ENCODE results near the gene WSB2.
A peak's percentile ranks its signal among the peaks of the same experiment; 100 is the strongest.

Gene WSB2

DNA sequence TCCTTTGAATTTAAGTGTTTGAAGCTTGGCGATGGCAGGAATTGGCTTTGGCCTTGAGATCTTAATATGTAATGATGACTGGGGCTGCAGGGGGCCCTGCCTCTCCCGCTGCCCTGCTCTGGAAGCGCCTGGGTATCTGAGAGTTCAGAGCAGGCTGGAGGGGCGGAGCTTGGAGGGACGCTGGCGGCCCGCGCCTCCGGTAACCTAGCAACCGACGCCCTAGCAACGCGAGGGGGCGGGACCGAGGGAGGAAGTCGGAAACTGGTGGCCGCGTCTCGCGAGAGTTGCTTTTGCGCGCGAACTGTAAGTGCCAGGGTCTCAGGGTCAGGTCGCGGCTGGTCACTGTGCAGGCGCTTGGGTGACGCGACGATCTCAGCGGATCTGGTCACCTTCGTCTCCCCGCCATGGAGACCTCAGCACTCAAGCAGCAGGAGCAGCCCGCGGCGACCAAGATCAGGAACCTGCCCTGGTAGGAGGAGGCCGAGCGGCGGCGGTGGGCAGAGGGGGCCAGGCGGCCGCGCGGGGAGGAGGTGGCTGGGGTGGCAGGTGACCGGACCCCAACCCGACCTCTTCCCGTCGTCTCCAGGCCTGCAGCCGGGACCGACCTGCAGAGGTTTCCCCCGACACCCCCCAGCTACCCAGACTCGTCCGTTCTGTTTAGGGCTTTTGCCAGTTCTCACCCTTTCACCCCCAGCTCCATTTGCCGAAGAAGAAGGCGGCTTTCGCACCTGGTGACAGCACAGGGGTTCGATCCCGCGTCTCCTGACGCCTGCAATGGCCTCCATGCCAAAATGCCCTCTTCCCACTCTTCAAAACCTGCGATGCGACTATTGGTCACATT, 44.3 kb downstream of the WSB2 start, which contains the start of gene RFC5:
Gene RFC5 (plus strand): TSS at position 280 of the 841 bp plus-strand sequence. CDS start 125 bp downstream, at position 405.
- Histone ChIP-seq H3K4me2 (peak within 1 kb of the TSS; percentile 68), H3K4me3 (IDR thresholded peaks at IDR 0.05; ENCODE audit: insufficient read depth, low read depth, low read length) (no peak within 1 kb of the TSS), H3K4me1 (ENCODE audit: low read depth, poor library complexity, severe bottlenecking) (peaks cover 17% of the 10 kb centered on the region), H3K79me2 (ENCODE audit: insufficient read depth, low read depth) (peaks cover 15% of the 10 kb centered on the region), H2AFZ (ENCODE audit: low read depth) (peak within 1 kb of the TSS; percentile 49; the same call in 1 of the 2 replicates), H3K27me3 (ENCODE audit: insufficient read depth, low read depth) (no peaks in the 10 kb centered on the region), H4K20me1 (ENCODE audit: insufficient read depth) (no peaks in the 10 kb centered on the region), H3K36me3 (ENCODE audit: insufficient read depth) (no peaks in the 10 kb centered on the region), H3K27ac (peak within 1 kb of the TSS; percentile 36; the same call in 1 of the 2 replicates), H3K9ac (peak within 1 kb of the TSS; percentile 79)
- TF ChIP-seq, protein P1, sequence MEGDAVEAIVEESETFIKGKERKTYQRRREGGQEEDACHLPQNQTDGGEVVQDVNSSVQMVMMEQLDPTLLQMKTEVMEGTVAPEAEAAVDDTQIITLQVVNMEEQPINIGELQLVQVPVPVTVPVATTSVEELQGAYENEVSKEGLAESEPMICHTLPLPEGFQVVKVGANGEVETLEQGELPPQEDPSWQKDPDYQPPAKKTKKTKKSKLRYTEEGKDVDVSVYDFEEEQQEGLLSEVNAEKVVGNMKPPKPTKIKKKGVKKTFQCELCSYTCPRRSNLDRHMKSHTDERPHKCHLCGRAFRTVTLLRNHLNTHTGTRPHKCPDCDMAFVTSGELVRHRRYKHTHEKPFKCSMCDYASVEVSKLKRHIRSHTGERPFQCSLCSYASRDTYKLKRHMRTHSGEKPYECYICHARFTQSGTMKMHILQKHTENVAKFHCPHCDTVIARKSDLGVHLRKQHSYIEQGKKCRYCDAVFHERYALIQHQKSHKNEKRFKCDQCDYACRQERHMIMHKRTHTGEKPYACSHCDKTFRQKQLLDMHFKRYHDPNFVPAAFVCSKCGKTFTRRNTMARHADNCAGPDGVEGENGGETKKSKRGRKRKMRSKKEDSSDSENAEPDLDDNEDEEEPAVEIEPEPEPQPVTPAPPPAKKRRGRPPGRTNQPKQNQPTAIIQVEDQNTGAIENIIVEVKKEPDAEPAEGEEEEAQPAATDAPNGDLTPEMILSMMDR (conservative IDR thresholded peaks at IDR 0.05; ENCODE audit: low read depth, low read length): no peak

DNA sequence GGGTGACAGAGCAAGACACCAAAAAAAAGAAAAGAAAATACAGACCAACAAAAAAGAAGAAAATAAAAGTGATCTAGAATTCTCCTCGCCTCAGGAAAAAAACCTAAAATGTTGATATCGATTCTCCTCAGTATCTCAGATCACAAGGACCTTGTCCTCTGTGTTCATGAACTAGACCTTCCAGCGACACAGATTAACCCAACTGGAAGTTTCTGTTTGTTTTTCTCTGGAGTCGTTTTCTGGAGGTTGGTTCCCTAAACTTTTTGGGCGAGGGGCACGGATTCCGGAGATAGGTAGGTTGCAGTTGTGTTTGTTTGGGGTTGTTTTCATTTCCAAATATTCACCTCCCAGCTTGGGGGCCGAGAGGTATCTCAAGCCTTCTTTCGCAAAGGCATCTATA, 45.0 kb downstream of the WSB2 start:
- peaks cover 17% of the 10 kb centered on the region for H3K4me1 ChIP-seq (ENCODE audit: low read depth, poor library complexity, severe bottlenecking)
- peak overlapping the region; percentile 10; the same call in 1 of the 2 replicates for H3K4me2 ChIP-seq
- H3K36me3 ChIP-seq (ENCODE audit: insufficient read depth): no peaks in the 10 kb centered on the region
- no peaks in the 10 kb centered on the region for H3K27me3 ChIP-seq (ENCODE audit: insufficient read depth, low read depth)
- peak overlapping the region; percentile 49; the same call in 1 of the 2 replicates for H2AFZ ChIP-seq (ENCODE audit: low read depth)
- H3K9ac ChIP-seq: no peak overlapping the region
- no peak overlapping the region for H3K27ac ChIP-seq
- H3K79me2 ChIP-seq (ENCODE audit: insufficient read depth, low read depth): peaks cover 15% of the 10 kb centered on the region
- TF ChIP-seq, protein P1 (conservative IDR thresholded peaks at IDR 0.05; ENCODE audit: low read depth, low read length): no peak
- H3K4me3 ChIP-seq (IDR thresholded peaks at IDR 0.05; ENCODE audit: insufficient read depth, low read depth, low read length): no peak overlapping the region
- no peaks in the 10 kb centered on the region for H4K20me1 ChIP-seq (ENCODE audit: insufficient read depth)

DNA sequence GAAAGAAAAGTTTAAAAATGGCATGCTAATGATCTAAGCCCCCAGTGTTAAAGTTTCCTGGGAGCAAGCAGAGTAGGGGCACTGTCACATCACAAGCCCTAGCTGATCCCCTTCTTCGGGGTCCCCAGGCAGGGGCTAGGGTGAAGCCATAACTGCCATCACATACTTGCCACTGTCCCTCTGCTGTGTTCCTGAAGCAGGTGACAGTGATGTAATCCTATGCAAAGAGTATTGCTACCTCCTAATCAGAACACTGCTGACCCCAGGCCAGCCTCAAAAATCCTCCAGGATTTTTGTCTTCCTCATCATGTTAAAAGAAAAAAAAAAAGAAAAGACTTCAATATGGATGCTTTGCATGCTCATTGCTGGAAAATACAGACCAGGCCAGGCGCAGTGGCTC, 45.7 kb downstream of the WSB2 start:
- Histone ChIP-seq H2AFZ (ENCODE audit: low read depth) (no peak overlapping the region), H3K4me3 (IDR thresholded peaks at IDR 0.05; ENCODE audit: insufficient read depth, low read depth, low read length) (no peak overlapping the region), H3K4me1 (ENCODE audit: low read depth, poor library complexity, severe bottlenecking) (peaks cover 17% of the 10 kb centered on the region), H3K27ac (no peak overlapping the region), H3K79me2 (ENCODE audit: insufficient read depth, low read depth) (peaks cover 15% of the 10 kb centered on the region), H4K20me1 (ENCODE audit: insufficient read depth) (no peaks in the 10 kb centered on the region), H3K9ac (no peak overlapping the region), H3K36me3 (ENCODE audit: insufficient read depth) (no peaks in the 10 kb centered on the region), H3K4me2 (no peak overlapping the region), H3K27me3 (ENCODE audit: insufficient read depth, low read depth) (no peaks in the 10 kb centered on the region)
- TF ChIP-seq, protein P1 (conservative IDR thresholded peaks at IDR 0.05; ENCODE audit: low read depth, low read length): no peak

DNA sequence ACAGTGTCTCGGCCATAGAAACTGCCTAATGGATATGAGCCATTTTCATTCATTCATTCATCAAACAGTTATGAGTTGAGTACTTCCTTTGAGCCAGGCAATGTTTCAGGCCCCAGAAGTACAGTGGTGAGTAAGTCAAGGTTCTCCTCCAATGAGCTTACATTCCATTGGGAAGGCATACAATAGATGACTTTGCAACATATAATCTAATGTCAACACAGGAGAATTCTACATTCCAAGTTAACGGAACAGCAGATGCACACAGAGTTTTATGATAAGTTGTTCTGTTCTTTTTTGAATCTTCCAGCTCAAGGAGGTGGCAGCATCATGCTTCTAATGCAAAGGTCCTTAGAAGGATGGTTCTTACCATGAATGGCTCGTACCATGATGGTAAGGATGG, 47.7 kb downstream of the WSB2 start:
- Histone ChIP-seq H3K79me2 (ENCODE audit: insufficient read depth, low read depth) (peaks cover 14% of the 10 kb centered on the region), H4K20me1 (ENCODE audit: insufficient read depth) (no peaks in the 10 kb centered on the region), H3K4me3 (IDR thresholded peaks at IDR 0.05; ENCODE audit: insufficient read depth, low read depth, low read length) (no peak overlapping the region), H3K36me3 (ENCODE audit: insufficient read depth) (no peaks in the 10 kb centered on the region), H3K4me1 (ENCODE audit: low read depth, poor library complexity, severe bottlenecking) (peaks cover 17% of the 10 kb centered on the region), H3K9ac (no peak overlapping the region), H3K27me3 (ENCODE audit: insufficient read depth, low read depth) (no peaks in the 10 kb centered on the region), H2AFZ (ENCODE audit: low read depth) (no peak overlapping the region), H3K4me2 (no peak overlapping the region), H3K27ac (no peak overlapping the region)
- TF ChIP-seq, protein P1 (conservative IDR thresholded peaks at IDR 0.05; ENCODE audit: low read depth, low read length): no peak

Measured in KMS-11 (cell line).